Uterus (tissue), 2 donors: ENCODE data around the gene LY6G5B.

Experiments
- CTCF ChIP-seq, 4 experiments: fragments of 200-600 bp in 2 of 4; fragments of 450-650 bp in 2 of 4; sonication (generic) in 2 of 4; IDR thresholded peaks; one replicate each; pipeline ENCODE4 v1.5.1; 2016 to 2019; ENCODE audit warnings: antibody characterized with exemption in 4 of 4, mild to moderate bottlenecking in 2 of 4, moderate library complexity in 1 of 4
- POLR2A ChIP-seq, 2 donors: fragments of 450-650 bp; IDR thresholded peaks; one replicate each; pipeline ENCODE4 v1.6.1; 2016; ENCODE audit warnings: antibody characterized with exemption in 2 of 2, mild to moderate bottlenecking in 1 of 2, moderate library complexity in 1 of 2

- TF ChIP-seq POLR2A (IDR thresholded peaks at IDR 0.05) (no peak), CTCF (IDR thresholded peaks at IDR 0.05) (no peak)
Observed at GRCh38 chr6:31687321-31687720, 17.5 kb downstream of the LY6G5B start.
